Skeletal muscle tissue (tissue), 1 donor: ENCODE measurements around the gene ARHGDIB. TPM values are rescaled to one million over a fixed set of nuclear protein-coding genes. Genes with fewer than 3 reads are reported as not detected.

ENCODE experiments used
- total RNA-seq: library from RNA; depleted of rRNA; stranded (reverse); fragments of >200 nt; gene quantifications from one replicate; pipeline ENCODE4 v1.2.3, GENCODE V29; 2014

The ARHGDIB gene
- total RNA-seq, 1 donor from 2014 or later = 17.2 TPM

Other genes with a start within 250 kb of the ARHGDIB start
- 7.8 TPM for gene WBP11, start 158.1 kb downstream of the ARHGDIB start, total RNA-seq
- gene C12orf60, start 157.9 kb downstream of the ARHGDIB start, total RNA-seq = 2.1 TPM
- 0.52 TPM for gene SMCO3, start 147.4 kb downstream of the ARHGDIB start, total RNA-seq
- not detected for gene ART4, start 118.1 kb downstream of the ARHGDIB start, total RNA-seq
- gene MGP, start 75.7 kb downstream of the ARHGDIB start, total RNA-seq = 292 TPM
- gene ERP27, start 23.1 kb downstream of the ARHGDIB start, total RNA-seq = not detected
- gene PDE6H, start 11.4 kb upstream of the ARHGDIB start, total RNA-seq = not detected